Natural killer cell treated with Interleukin-12 subunit alpha and Interleukin-12 subunit beta and Interleukin-15 and Interleukin-18, amount 100 ng/mL, for 72 hours (primary cell): ENCODE measurements around the gene RASGRF2. TPM values are rescaled to one million over a fixed set of nuclear protein-coding genes. Genes with fewer than 3 reads are reported as not detected.

Experiments used
- ATAC-seq, 2 donors: fragments of 150-1000 bp; cut with Tn5 transposase in 1 of 2; sonication (Bioruptor Pico), chemical (Tn5 transposase) in 1 of 2; 2 replicates each; pipeline ENCODE4 v1.10.0; 2021
- DNase-seq: peaks from one replicate; pipeline ENCODE4 v3.0.0; 2022; ENCODE audit warnings: low spot score
- H3K27ac Mint-ChIP-seq, 2 donors: 1 replicate in 1 of 2; 2 replicates in 1 of 2; pipeline ENCODE4 v1.8.0; 2022; ENCODE audit warnings: mixed read lengths in 2 of 2, mild to moderate bottlenecking in 1 of 2, moderate library complexity in 1 of 2
- H3K27me3 Mint-ChIP-seq, 2 donors: 1 replicate in 1 of 2; 2 replicates in 1 of 2; pipeline ENCODE4 v1.8.0; 2022; ENCODE audit warnings: mixed read lengths in 2 of 2
- H3K36me3 Mint-ChIP-seq: one replicate; pipeline ENCODE4 v1.8.0; 2022; ENCODE audit warnings: mixed read lengths
- H3K4me1 Mint-ChIP-seq, 2 donors: 1 replicate in 1 of 2; 2 replicates in 1 of 2; pipeline ENCODE4 v1.8.0; 2022; ENCODE audit warnings: low read depth in 2 of 2, mixed read lengths in 2 of 2, mild to moderate bottlenecking in 1 of 2
- H3K4me3 Mint-ChIP-seq: one replicate; pipeline ENCODE4 v1.8.0; 2022; ENCODE audit warnings: mixed read lengths
- H3K9me3 Mint-ChIP-seq: 2 replicates; pipeline ENCODE4 v1.8.0; 2022; ENCODE audit warnings: mixed read lengths
- total RNA-seq, 2 donors: library from RNA; stranded (reverse); gene quantifications; one replicate each; pipeline ENCODE4 v1.2.3, GENCODE V29; 2022

Gene RASGRF2
- total RNA-seq, 2 donors from 2014 or later: 2.3 to 6.7 TPM

DNA sequence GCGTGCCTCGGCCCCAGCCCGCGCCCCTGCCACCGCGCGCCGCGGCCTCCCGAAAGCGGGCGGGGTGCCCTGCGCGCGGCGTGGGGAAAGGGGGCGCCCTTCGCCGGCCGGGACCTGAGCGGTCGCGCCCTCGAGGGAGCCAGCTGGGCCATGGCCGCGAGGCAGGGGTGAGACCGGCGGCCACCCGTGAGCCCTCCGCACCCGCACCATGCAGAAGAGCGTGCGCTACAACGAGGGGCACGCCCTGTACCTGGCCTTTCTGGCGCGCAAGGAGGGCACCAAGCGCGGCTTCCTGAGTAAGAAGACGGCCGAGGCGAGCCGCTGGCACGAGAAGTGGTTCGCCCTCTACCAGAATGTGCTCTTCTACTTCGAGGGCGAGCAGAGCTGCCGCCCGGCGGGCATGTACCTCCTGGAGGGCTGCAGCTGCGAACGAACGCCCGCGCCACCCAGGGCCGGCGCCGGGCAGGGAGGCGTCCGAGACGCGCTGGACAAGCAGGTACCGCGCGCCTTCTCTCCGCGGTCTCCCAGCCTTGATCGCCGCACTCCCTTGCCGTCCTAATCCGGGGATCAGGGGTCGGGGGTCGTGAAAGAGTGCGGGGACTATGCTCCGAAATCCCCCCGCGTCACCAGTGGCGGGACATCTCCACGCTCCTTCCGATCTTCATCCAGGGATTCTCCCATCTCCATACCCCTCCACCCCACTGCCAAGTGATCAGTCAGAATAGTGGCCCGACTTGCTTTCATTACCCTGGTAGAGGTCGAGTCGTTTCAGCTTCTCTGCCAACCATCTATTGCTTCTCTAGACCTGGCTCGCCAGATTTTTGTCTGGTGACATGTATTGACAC is 590 bp downstream of the RASGRF2 start:
- Mint-ChIP-seq H3K27me3 (peaks cover 16 to 46% of the 10 kb centered on the region in 2 donors), H3K36me3 (peaks cover 12% of the 10 kb centered on the region), H3K27ac (peak overlapping the region; percentile 5 to 55), H3K4me1 (peaks cover 22 to 47% of the 10 kb centered on the region in 2 donors), H3K9me3 (no peaks in the 10 kb centered on the region), H3K4me3 (peak overlapping the region; percentile 96)
- DNase-seq: no peak
- ATAC-seq: peak; percentile 45 to 76

DNA sequence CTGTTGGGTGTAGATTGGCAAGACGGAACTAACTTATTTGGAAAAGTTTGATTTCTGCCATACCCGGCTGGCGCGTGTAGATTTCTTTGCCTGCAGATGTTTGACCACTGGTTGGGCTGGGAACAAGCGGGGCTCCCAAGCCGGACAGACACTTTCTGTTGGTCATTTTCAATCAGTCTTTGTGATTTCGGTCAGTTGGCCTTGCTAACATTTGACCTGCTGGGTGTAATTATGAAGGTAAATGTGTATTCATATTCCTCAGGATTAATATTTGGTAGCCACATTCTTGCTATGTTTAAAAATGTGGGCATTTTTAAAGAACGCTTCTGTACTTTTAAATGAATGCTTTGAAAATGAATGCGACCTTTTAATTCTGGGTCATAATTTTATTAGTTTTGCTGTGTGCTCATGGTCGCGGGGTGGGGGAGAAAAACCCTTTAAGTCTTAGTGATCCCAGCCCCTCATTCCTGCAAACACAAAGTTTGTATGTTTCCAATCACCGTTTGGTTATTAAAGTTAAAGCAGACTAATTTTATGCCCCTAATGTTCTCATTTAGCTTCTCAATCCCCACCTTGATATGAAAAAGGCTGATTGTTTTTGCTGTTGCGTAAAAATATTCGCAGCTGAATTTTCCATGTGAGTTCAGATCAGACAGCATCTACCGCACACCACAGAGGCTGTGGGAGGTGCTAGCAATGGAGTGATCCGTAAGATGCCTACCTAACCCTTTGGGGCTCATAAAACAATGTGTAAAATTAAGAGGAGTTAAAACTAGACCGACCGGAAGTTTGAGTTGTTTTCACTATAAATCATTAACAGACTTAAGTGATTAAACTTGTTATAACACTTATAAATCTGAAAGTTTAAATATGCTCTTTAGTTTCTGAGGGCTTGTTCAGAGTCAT is 1.5 kb downstream of the RASGRF2 start:
- DNase-seq: no peak
- Mint-ChIP-seq H3K27me3 (peaks cover 19 to 46% of the 10 kb centered on the region in 2 donors), H3K36me3 (peaks cover 12% of the 10 kb centered on the region), H3K4me3 (peak overlapping the region; percentile 96), H3K27ac (peak overlapping the region; percentile 5 to 55), H3K9me3 (no peaks in the 10 kb centered on the region), H3K4me1 (peaks cover 22 to 47% of the 10 kb centered on the region in 2 donors)
- ATAC-seq: peak; percentile 68 to 88

DNA sequence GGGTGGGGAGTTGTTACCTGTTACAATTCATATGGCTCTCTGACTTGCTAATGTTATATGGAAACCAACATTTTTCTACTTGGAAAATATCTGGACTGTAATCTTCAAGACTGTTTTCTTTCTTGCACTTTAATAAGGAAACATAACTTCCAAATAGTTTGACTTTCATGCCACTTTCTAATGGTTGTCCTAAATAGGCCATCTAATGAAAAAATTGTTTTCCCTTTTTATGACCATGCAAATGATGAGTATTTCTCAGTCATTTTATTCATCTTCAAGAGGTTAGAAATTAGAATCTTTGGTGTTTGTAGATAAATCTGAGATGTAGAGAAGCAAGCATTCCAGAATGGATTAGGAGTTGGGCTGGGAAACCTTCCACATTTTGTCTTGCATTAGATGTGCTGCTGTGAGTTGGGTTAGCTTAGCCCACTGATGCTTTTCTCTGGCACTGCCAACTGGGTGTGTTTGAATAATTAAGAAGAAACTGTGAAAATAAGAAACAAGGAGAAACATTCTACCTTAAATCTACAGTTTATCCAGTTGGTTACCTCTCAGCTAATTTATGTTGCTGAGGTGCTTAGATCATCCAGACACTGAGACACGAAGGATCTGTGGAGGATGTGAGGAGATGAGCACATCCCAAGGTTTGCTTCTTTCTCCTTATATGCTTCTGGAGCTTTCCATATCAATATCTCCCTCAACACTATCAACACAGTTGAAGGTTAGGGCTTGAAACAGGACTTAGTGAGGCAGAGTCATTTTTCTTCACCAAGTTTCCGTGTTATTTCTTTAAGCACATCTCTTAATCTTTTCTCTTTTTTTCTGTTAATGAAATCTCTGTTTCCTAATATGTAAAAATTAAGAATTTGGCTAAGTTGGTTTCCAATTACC is 2.7 kb downstream of the RASGRF2 start:
- Mint-ChIP-seq H3K4me1 (peaks cover 19 to 42% of the 10 kb centered on the region in 2 donors), H3K9me3 (no peaks in the 10 kb centered on the region), H3K36me3 (peaks cover 12% of the 10 kb centered on the region), H3K27ac (no peak overlapping the region), H3K4me3 (peak overlapping the region; percentile 30), H3K27me3 (peaks cover 21 to 46% of the 10 kb centered on the region in 2 donors)
- ATAC-seq: no peak
- no peak for DNase-seq

DNA sequence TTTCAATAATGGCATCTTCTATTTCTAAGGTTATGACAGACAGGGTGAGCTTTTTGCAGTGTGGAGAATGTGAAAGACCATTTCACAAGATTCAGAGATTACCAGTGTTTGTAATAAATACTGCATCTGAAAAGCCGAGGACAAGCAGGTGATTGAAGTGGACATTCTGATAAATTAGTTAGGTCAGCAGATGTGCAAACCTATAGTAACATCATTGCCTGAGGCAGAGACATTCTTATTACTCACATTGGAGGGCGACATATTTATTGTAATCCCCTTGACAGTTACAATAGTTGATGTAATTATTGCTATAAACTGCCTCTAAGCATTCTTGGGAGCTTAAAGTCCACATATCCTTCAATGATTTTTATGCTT is 3.3 kb downstream of the RASGRF2 start:
- peaks cover 17 to 37% of the 10 kb centered on the region in 2 donors for H3K4me1 Mint-ChIP-seq
- no peak overlapping the region for H3K27ac Mint-ChIP-seq
- H3K36me3 Mint-ChIP-seq: peaks cover 12% of the 10 kb centered on the region
- ATAC-seq: no peak
- H3K4me3 Mint-ChIP-seq: peak overlapping the region; percentile 30
- H3K27me3 Mint-ChIP-seq: peaks cover 21 to 46% of the 10 kb centered on the region in 2 donors
- H3K9me3 Mint-ChIP-seq: no peaks in the 10 kb centered on the region
- DNase-seq: no peak

DNA sequence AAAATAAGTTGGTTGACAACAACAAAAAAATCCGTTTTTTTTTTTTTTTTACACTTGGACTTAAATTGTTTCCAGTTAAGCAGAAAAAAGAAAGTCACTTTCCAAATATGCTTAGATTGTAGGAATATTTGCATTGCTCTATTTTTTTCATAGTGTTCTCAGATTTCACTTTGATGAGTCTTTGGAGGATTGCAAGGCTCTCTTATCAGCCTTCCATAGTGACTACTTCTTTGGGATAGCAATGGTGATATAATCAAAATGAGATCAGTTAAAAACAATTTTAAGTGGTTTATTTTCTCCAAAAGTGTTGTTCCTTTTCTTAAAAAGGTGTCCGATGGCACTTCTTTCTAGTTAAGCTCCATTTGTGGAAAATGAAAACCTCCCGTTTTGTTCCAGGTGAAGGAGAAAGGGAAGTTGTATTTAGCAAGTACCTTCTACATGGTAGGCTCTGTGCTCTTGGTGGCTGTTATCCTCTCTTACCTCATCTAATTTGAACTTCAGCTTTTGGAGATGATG is 3.9 kb downstream of the RASGRF2 start:
- H3K36me3 Mint-ChIP-seq: peaks cover 12% of the 10 kb centered on the region
- H3K9me3 Mint-ChIP-seq: no peaks in the 10 kb centered on the region
- H3K4me3 Mint-ChIP-seq: peak overlapping the region; percentile 58
- no peak for ATAC-seq
- no peak for DNase-seq
- H3K4me1 Mint-ChIP-seq: peaks cover 17 to 37% of the 10 kb centered on the region in 2 donors
- peaks cover 21 to 45% of the 10 kb centered on the region in 2 donors for H3K27me3 Mint-ChIP-seq
- H3K27ac Mint-ChIP-seq: peak overlapping the region in 1 of 2 donors; percentile 45

DNA sequence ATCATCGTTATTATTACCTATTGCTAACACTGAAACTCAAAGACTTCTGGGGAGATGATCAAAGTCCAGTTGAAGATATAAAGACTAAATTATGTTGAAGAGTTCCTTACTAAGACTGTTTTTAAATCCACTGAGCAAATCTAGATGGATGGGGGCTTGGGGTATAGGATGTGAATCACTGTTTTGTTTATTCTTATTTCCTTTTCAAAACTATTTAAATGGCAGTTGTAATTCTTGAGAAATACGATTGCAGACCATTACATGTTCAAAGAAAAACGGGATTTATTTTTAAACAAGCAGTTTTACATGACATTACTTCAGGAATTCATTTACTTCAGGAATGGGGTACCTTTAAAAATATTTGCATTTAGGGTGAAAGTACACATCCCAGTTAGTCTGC is 4.3 kb downstream of the RASGRF2 start:
- no peak for DNase-seq
- Mint-ChIP-seq H3K4me1 (peaks cover 15 to 34% of the 10 kb centered on the region in 2 donors), H3K36me3 (peaks cover 8% of the 10 kb centered on the region), H3K9me3 (no peaks in the 10 kb centered on the region), H3K4me3 (peak overlapping the region; percentile 58), H3K27me3 (peaks cover 18 to 41% of the 10 kb centered on the region in 2 donors), H3K27ac (peak overlapping the region; percentile 17 to 45)
- no peak for ATAC-seq

DNA sequence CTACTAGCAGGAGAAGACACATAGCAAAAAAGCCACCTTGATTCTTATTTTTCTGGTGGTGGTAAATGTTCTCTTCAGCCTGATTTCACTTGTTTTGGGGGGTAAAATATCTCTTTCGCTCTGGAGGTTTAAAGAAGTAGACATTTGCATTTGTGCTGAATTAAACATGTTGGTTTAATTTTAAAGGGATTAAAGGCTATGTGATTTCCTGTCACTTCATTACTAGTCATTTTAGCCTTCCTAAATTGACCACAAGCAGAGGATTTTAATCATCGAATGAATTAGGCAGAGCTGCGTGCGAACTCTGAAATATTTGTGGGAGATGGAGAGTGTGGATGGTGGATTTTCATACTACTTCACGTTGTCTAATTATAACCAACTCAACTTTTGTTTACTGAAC is 4.8 kb downstream of the RASGRF2 start:
- peak overlapping the region; percentile 17 to 45 for H3K27ac Mint-ChIP-seq
- H3K36me3 Mint-ChIP-seq: peaks cover 4% of the 10 kb centered on the region
- peak overlapping the region; percentile 58 for H3K4me3 Mint-ChIP-seq
- peaks cover 11 to 30% of the 10 kb centered on the region in 2 donors for H3K4me1 Mint-ChIP-seq
- H3K27me3 Mint-ChIP-seq: peaks cover 15 to 36% of the 10 kb centered on the region in 2 donors
- no peaks in the 10 kb centered on the region for H3K9me3 Mint-ChIP-seq
- DNase-seq (no peak), ATAC-seq (no peak)

DNA sequence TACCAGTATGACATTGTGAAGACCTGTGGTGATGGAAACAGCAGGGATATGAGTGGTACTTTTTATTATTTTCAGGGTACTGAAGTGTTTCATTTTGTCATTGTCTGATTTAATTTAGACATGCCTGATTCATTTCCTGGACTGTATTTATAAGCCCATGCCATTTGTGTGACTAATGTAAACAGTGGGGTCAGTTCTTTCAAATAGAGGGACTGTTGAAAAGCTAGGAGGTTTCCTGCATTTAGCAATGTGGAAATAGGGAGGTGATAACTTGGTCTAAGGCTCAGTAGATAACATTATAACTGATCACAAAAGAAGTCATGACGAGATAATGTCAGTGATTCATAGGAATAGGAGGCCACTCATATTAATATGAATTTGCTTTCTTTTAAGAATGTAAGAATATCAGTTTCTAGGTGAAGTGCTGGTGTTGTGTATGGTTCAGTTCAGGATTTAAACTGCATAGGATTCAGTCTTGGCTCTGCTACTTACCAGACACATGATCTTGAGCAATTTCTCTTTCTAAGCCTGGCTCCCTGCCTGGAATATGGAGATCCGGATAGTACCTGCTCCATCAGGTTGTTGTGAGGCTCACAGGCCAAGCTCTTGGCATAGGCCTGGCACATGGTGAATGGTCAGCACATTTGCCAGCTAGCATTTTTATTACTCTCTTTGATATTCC is 7.5 kb downstream of the RASGRF2 start:
- Mint-ChIP-seq H3K9me3 (no peaks in the 10 kb centered on the region), H3K36me3 (no peaks in the 10 kb centered on the region), H3K4me3 (no peak overlapping the region), H3K27me3 (peaks cover 10 to 21% of the 10 kb centered on the region in 2 donors), H3K27ac (no peak overlapping the region), H3K4me1 (peaks cover 1 to 15% of the 10 kb centered on the region in 2 donors)
- peak in 1 of 2 donors; percentile 44 for ATAC-seq
- no peak for DNase-seq

DNA sequence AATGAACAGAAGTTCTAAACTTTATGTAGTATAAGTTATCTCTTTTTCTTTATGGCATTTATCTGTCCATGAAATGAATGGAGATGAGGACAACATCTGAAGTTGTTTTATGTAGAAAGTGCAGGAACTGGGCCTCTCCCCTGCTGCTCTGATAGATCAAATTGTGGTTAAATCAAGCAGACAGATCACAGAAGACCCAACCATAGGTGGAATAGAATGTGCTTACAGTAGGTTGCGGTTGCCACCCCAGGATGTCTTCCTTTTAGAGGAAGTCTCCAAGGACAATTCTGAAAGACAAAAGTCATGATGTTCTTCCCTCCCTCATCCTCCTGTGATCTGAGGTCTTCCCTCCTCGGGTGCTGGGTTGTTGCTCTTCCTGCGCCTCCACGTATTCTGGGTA is 12.9 kb downstream of the RASGRF2 start:
- Mint-ChIP-seq H3K4me3 (no peak overlapping the region), H3K27ac (no peak overlapping the region), H3K36me3 (no peaks in the 10 kb centered on the region), H3K9me3 (no peaks in the 10 kb centered on the region), H3K4me1 (peaks cover 0 to 4% of the 10 kb centered on the region in 2 donors), H3K27me3 (no peaks in the 10 kb centered on the region)
- DNase-seq: no peak
- no peak for ATAC-seq

DNA sequence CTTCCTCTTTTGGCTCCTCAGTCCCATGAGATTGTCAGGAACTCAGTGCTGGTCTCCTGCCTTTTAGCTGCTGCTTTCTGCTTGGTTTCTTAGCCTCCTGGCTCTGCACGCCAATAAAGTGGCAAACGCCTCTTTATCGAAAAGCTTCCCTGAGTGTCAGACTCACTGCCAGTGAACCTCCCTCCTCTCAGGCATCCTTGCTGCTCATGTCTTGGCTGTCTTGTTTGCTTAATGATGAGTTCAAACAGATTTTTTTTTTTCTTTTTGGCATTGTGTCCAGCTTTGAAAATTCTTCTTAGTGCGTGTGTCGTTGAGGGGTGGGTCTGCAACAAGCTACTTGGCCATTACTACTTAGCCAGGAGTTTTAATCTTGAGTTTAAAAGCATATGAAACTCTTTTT is 14.9 kb downstream of the RASGRF2 start:
- Mint-ChIP-seq H3K9me3 (no peaks in the 10 kb centered on the region), H3K4me1 (peaks cover 0 to 4% of the 10 kb centered on the region in 2 donors), H3K27me3 (no peaks in the 10 kb centered on the region), H3K36me3 (no peaks in the 10 kb centered on the region), H3K27ac (no peak overlapping the region), H3K4me3 (no peak overlapping the region)
- DNase-seq: no peak
- no peak for ATAC-seq

DNA sequence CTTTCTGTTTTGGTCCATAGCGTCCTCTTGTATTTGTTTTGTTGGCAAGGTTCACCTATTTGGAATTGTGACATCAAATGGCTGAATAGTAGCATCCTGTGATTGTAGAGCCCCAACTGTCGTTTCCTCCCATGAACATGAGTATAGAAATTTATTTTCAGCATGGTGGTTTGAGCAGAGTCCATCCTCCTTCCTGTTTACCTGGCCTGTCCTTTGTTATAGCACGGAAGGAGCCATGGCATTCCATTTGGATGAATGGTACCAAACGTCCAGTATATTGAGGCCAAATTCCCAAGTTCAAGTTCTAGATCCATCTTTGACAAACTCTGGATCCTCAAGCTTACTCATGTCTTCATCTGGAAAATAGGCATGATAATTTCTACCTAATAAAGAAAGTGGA is 16.8 kb downstream of the RASGRF2 start:
- no peak overlapping the region for H3K27ac Mint-ChIP-seq
- no peak overlapping the region for H3K4me3 Mint-ChIP-seq
- no peaks in the 10 kb centered on the region for H3K36me3 Mint-ChIP-seq
- no peaks in the 10 kb centered on the region for H3K27me3 Mint-ChIP-seq
- H3K4me1 Mint-ChIP-seq: peaks cover 0 to 4% of the 10 kb centered on the region in 2 donors
- no peaks in the 10 kb centered on the region for H3K9me3 Mint-ChIP-seq
- DNase-seq (no peak), ATAC-seq (no peak)

DNA sequence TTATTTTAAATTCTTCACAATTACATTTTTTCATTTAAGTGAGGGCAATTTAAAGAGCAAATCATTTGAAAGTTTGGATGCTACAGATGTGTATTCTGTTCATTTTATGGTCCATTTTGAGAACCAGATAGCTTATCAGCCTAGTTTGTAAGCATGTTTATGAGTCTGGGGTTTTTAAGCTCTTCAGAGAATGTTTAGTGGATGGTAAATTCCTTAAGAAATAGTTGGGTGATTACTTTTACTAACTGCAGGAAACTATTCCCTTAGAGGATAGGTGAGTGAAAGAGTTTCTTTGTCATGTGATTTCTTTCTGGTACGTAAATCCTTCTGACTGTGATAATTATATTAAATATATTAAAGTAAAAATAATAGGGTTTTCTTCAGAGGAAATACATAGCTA is 17.6 kb downstream of the RASGRF2 start:
- ATAC-seq: no peak
- H3K4me3 Mint-ChIP-seq: no peak overlapping the region
- H3K27me3 Mint-ChIP-seq: no peaks in the 10 kb centered on the region
- DNase-seq: no peak
- no peak overlapping the region for H3K27ac Mint-ChIP-seq
- H3K9me3 Mint-ChIP-seq: no peaks in the 10 kb centered on the region
- peaks cover 0 to 6% of the 10 kb centered on the region in 2 donors for H3K4me1 Mint-ChIP-seq
- H3K36me3 Mint-ChIP-seq: no peaks in the 10 kb centered on the region
